NK-92 treated with Interleukin-12 subunit alpha and Interleukin-12 subunit beta, amount 100 ng/mL, for 24 hours (cell line): ENCODE measurements around the gene SLC6A2.

Experiments
- DNase-seq: peaks from one replicate; lab custom pipeline; 2025; lab: John Stamatoyannopoulos, UW

SLC6A2 gene

GRCh38 chr16:55647798-55648197 is 8.0 kb upstream of the SLC6A2 start:
- no peak for DNase-seq

GRCh38 chr16:55651841-55652824 is 3.7 kb upstream of the SLC6A2 start:
- DNase-seq, result no peak

- no peak for DNase-seq
Observed at GRCh38 chr16:55653106-55653505, 2.7 kb upstream of the SLC6A2 start.

GRCh38 chr16:55655381-55655896 is 349 bp upstream of the SLC6A2 start:
- no peak for DNase-seq

- DNase-seq, result no peak
Observed at GRCh38 chr16:55656691-55657092, 904 bp downstream of the SLC6A2 start.

- DNase-seq, result no peak
Observed at GRCh38 chr16:55657616-55658015, 1.8 kb downstream of the SLC6A2 start.

- DNase-seq, result no peak
Observed at GRCh38 chr16:55658898-55659420, 3.2 kb downstream of the SLC6A2 start.

- no peak for DNase-seq
Observed at GRCh38 chr16:55660026-55660425, 4.2 kb downstream of the SLC6A2 start.

- DNase-seq, result no peak
Observed at GRCh38 chr16:55660828-55661227, 5.0 kb downstream of the SLC6A2 start.

GRCh38 chr16:55661941-55662643 is 6.3 kb downstream of the SLC6A2 start:
- DNase-seq, result no peak

- DNase-seq, result no peak
Observed at GRCh38 chr16:55662644-55663031, 6.8 kb downstream of the SLC6A2 start.

- no peak for DNase-seq
Observed at GRCh38 chr16:55663225-55663624, 7.4 kb downstream of the SLC6A2 start.

GRCh38 chr16:55663765-55664677 is 8.2 kb downstream of the SLC6A2 start:
- DNase-seq, result no peak

- no peak for DNase-seq
Observed at GRCh38 chr16:55664786-55665407, 9.1 kb downstream of the SLC6A2 start.

- DNase-seq, result no peak
Observed at GRCh38 chr16:55665511-55665910, 9.7 kb downstream of the SLC6A2 start.

GRCh38 chr16:55666012-55666411 is 10.2 kb downstream of the SLC6A2 start:
- no peak for DNase-seq

- no peak for DNase-seq
Observed at GRCh38 chr16:55667753-55668152, 12.0 kb downstream of the SLC6A2 start.

GRCh38 chr16:55668340-55669281 is 12.8 kb downstream of the SLC6A2 start:
- no peak for DNase-seq

GRCh38 chr16:55671206-55671973 is 15.6 kb downstream of the SLC6A2 start:
- DNase-seq, result no peak
